ENCODE results near the gene HCFC1R1.

Gene HCFC1R1

DNA sequence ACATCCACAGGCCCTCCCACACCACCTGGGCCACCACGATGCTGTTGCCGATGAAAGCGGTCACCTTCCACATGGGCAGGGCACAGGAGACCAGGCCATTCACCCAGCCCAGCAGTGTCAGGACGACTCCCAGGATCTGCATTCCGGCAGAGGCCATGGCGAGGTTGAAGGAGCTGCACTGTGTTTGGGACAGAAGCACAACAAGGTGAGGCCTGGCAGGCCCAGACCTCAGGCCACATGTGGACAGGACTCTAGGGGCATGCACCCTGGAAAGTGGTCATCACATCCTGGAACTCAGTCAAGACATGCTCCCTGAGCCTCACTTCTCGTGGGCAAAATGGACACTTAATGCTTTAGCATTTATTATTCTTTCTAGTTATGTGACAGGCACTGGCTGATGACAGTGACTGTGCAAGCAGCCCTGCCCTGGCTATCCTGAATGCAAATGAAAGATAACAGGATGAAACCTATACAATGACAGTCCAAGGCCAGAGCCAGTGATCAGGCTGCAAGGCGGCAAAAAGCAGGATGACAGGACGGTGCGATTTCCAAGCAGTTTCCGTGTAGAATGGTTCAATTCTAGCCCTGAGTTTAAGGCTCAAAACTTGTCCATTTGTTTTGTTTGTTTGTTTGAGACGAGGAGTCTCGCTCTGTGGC, 7.7 kb downstream of the HCFC1R1 start:
- Histone ChIP-seq H3K4me3 (ENCODE audit: low read depth, low read length) (no peak overlapping the region), H3K36me3 (ENCODE audit: control insufficient read depth in 2 of 2, insufficient read depth in 1 of 2, low read length in 2 of 2) (no peaks in the 10 kb centered on the region), H3K4me1 (ENCODE audit: control insufficient read depth, insufficient read depth, low read length) (peaks cover 2% of the 10 kb centered on the region; the same call in 1 of the 2 replicates), H3K27ac (ENCODE audit: extremely low read depth, low read depth, low read length) (no peak overlapping the region), H3K9me3 (ENCODE audit: control insufficient read depth, insufficient read depth, low read depth, low read length) (no peaks in the 10 kb centered on the region)
- POLR2A ChIA-PET, result no interaction called here
- TF ChIP-seq WT1 (tag by site-specific recombination; IDR thresholded peaks at IDR 0.05) (no peak), ZNF670 (tag by site-specific recombination; IDR thresholded peaks at IDR 0.05; ENCODE audit: low read depth) (no peak), FEZF1 (tag by site-specific recombination; IDR thresholded peaks at IDR 0.05) (no peak), ZNF600 (tag by site-specific recombination; IDR thresholded peaks at IDR 0.05) (peak; percentile 70), OVOL3 (tag by site-specific recombination; IDR thresholded peaks at IDR 0.05) (no peak), ZIC2 (tag by site-specific recombination; IDR thresholded peaks at IDR 0.05) (no peak), ZNF707 (tag by site-specific recombination; IDR thresholded peaks at IDR 0.05) (no peak)
- TF ChIP-seq, protein P1, sequence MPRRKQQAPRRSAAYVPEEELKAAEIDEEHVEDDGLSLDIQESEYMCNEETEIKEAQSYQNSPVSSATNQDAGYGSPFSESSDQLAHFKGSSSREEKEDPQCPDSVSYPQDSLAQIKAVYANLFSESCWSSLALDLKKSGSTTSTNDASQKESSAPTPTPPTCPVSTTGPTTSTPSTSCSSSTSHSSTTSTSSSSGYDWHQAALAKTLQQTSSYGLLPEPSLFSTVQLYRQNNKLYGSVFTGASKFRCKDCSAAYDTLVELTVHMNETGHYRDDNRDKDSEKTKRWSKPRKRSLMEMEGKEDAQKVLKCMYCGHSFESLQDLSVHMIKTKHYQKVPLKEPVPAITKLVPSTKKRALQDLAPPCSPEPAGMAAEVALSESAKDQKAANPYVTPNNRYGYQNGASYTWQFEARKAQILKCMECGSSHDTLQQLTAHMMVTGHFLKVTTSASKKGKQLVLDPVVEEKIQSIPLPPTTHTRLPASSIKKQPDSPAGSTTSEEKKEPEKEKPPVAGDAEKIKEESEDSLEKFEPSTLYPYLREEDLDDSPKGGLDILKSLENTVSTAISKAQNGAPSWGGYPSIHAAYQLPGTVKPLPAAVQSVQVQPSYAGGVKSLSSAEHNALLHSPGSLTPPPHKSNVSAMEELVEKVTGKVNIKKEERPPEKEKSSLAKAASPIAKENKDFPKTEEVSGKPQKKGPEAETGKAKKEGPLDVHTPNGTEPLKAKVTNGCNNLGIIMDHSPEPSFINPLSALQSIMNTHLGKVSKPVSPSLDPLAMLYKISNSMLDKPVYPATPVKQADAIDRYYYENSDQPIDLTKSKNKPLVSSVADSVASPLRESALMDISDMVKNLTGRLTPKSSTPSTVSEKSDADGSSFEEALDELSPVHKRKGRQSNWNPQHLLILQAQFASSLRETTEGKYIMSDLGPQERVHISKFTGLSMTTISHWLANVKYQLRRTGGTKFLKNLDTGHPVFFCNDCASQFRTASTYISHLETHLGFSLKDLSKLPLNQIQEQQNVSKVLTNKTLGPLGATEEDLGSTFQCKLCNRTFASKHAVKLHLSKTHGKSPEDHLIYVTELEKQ (tag by site-specific recombination; IDR thresholded peaks at IDR 0.05; ENCODE audit: borderline replicate concordance), result no peak
- CTCF ChIA-PET, result no interaction called here

DNA sequence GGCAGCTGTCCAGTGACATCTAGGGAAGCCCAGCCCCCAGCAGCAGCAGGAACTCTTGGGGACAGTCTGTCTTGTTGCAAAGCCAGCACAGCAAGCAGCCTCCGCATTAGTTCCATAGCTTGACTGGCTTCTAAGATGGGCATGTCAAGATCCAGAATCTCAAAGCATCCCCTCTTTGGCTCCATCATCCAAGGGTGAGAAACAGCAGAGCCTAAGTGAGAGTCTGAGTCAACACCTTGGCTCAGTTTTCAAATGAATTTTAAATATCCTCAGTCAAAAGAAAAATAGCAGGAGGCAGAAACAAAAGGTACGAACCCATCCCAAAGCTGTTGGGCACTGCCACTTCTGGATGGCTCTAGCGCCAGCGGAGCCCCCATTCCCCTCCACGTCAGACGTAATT, 8.8 kb downstream of the HCFC1R1 start:
- ChIA-PET POLR2A (no interaction called here), CTCF (interaction anchor here (0.6 kb wide), 2 partner anchors 58 to 69 kb away, joined by 3 read pairs; no protein-coding TSS in a partner anchor)
- Histone ChIP-seq H3K36me3 (ENCODE audit: control insufficient read depth in 2 of 2, insufficient read depth in 1 of 2, low read length in 2 of 2) (no peaks in the 10 kb centered on the region), H3K9me3 (ENCODE audit: control insufficient read depth, insufficient read depth, low read depth, low read length) (no peaks in the 10 kb centered on the region), H3K4me1 (ENCODE audit: control insufficient read depth, insufficient read depth, low read length) (no peaks in the 10 kb centered on the region; the same call in 1 of the 2 replicates), H3K27ac (ENCODE audit: extremely low read depth, low read depth, low read length) (no peak overlapping the region), H3K4me3 (ENCODE audit: low read depth, low read length) (no peak overlapping the region)
- TF ChIP-seq ZNF548 (tag by site-specific recombination; IDR thresholded peaks at IDR 0.05) (no peak), KLF16 (tag by site-specific recombination; IDR thresholded peaks at IDR 0.05) (no peak), IKZF3 (tag by site-specific recombination; IDR thresholded peaks at IDR 0.05) (no peak)
- TF ChIP-seq, protein P2, sequence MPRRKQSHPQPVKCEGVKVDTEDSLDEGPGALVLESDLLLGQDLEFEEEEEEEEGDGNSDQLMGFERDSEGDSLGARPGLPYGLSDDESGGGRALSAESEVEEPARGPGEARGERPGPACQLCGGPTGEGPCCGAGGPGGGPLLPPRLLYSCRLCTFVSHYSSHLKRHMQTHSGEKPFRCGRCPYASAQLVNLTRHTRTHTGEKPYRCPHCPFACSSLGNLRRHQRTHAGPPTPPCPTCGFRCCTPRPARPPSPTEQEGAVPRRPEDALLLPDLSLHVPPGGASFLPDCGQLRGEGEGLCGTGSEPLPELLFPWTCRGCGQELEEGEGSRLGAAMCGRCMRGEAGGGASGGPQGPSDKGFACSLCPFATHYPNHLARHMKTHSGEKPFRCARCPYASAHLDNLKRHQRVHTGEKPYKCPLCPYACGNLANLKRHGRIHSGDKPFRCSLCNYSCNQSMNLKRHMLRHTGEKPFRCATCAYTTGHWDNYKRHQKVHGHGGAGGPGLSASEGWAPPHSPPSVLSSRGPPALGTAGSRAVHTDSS (tag by site-specific recombination; IDR thresholded peaks at IDR 0.05), result no peak
- TF ChIP-seq, protein P3, sequence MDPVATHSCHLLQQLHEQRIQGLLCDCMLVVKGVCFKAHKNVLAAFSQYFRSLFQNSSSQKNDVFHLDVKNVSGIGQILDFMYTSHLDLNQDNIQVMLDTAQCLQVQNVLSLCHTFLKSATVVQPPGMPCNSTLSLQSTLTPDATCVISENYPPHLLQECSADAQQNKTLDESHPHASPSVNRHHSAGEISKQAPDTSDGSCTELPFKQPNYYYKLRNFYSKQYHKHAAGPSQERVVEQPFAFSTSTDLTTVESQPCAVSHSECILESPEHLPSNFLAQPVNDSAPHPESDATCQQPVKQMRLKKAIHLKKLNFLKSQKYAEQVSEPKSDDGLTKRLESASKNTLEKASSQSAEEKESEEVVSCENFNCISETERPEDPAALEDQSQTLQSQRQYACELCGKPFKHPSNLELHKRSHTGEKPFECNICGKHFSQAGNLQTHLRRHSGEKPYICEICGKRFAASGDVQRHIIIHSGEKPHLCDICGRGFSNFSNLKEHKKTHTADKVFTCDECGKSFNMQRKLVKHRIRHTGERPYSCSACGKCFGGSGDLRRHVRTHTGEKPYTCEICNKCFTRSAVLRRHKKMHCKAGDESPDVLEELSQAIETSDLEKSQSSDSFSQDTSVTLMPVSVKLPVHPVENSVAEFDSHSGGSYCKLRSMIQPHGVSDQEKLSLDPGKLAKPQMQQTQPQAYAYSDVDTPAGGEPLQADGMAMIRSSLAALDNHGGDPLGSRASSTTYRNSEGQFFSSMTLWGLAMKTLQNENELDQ (tag by site-specific recombination; IDR thresholded peaks at IDR 0.05; ENCODE audit: low read depth), result no peak
- TF ChIP-seq, protein P4, sequence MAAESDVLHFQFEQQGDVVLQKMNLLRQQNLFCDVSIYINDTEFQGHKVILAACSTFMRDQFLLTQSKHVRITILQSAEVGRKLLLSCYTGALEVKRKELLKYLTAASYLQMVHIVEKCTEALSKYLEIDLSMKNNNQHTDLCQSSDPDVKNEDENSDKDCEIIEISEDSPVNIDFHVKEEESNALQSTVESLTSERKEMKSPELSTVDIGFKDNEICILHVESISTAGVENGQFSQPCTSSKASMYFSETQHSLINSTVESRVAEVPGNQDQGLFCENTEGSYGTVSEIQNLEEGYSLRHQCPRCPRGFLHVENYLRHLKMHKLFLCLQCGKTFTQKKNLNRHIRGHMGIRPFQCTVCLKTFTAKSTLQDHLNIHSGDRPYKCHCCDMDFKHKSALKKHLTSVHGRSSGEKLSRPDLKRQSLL (tag by site-specific recombination; IDR thresholded peaks at IDR 0.05), result peak; percentile 90; the same call in 1 of the 2 replicates

Data from HEK293 (cell line).